ENCODE measurements around the gene ALDH3B1. TPM values are rescaled to one million over a fixed set of nuclear protein-coding genes. Genes with fewer than 3 reads are reported as not detected.

ALDH3B1 gene
- total RNA-seq, 1 experiment from 2014 or later = 28.1 TPM

- ChIA-PET POLR2A (ENCODE audit: unreplicated experiment) (no interaction called here), CTCF (no interaction called here)
- Histone ChIP-seq H3K27me3 (ENCODE audit: low read length) (no peaks in the 10 kb centered on the region), H3K9me3 (ENCODE audit: low read length) (no peaks in the 10 kb centered on the region), H3K36me3 (ENCODE audit: low read depth, low read length) (peaks cover 48% of the 10 kb centered on the region), H3K4me2 (ENCODE audit: low read length) (no peak overlapping the region), H3F3A (ENCODE audit: low read length, unreplicated experiment) (no peaks in the 10 kb centered on the region), H3K4me1 (ENCODE audit: insufficient read depth, low read length) (no peaks in the 10 kb centered on the region), H3K9me2 (replicated peaks; ENCODE audit: low read length) (no peaks in the 10 kb centered on the region), H3K27ac (ENCODE audit: low read length) (no peak overlapping the region), H2AFZ (ENCODE audit: low read length) (no peak overlapping the region), H3K9ac (ENCODE audit: low read length) (no peak overlapping the region), H4K20me1 (ENCODE audit: low read length) (0 out of 2 replicates have a peak, but pooled peaks cover 4% of the 10 kb centered on the region), H3K79me2 (ENCODE audit: low read length) (no peaks in the 10 kb centered on the region), H3K4me3 (ENCODE audit: low read length) (no peak overlapping the region)
- ATAC-seq = no peak
- TF ChIP-seq EZH2 (IDR thresholded peaks at IDR 0.05; ENCODE audit: low read length, unreplicated experiment) (no peak), EZH2phosphoT487 (IDR thresholded peaks at IDR 0.05; ENCODE audit: borderline replicate concordance, low read length) (no peak), CTCF (conservative IDR thresholded peaks at IDR 0.05; ENCODE audit: low read depth, low read length) (no peak)
- BruUV-seq (replicated peaks) = no TSS peak
- DNase-seq = no peak
- intact Hi-C loops (cut with micrococcal nuclease) = no loop called here
Measured at GRCh38 chr11:68071281-68072048, 61.3 kb downstream of the ALDH3B1 start.

DNA sequence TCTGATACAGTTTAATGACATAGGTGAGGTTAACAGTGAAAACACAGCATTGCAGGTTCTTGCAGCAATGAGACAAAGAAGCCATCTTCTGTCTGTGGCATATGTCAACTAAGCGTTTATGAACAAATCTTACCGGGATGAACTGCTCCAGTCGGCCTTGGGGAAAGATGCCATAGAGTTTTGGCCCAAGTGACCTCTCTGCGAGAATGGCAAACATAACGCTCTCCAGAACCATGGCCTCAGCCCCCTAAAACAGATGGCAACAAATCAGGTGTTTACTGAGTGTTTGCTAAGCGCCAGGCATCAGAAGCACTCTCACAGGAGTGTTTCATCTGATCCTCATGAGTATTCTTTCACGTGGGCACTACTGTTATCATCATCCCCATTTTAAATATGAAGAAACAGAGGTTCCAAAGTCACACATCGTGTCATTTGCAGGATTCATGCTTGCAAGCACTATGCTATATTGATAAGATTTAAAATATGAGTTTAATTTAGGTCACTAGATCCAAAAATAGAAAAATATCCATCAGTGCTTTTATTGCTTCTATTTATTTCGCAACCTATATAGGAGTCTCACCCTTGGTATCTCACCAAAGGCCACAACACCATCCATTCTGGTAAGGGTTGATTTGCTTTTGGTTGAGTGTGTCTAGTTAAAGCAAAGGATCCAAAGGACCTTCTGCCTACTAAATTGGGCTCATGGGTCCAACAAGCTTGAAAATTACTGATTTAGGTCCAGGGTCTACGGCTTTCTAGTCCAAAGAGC is 64.6 kb downstream of the ALDH3B1 start:
- ChIA-PET POLR2A (ENCODE audit: unreplicated experiment) (no interaction called here), CTCF (no interaction called here)
- DNase-seq (no peak), ATAC-seq (no peak)
- Histone ChIP-seq H3K27ac (ENCODE audit: low read length) (no peak overlapping the region), H3K9ac (ENCODE audit: low read length) (no peak overlapping the region), H3K9me3 (ENCODE audit: low read length) (no peaks in the 10 kb centered on the region), H3K36me3 (ENCODE audit: low read depth, low read length) (peaks cover 34% of the 10 kb centered on the region), H3K27me3 (ENCODE audit: low read length) (no peaks in the 10 kb centered on the region), H3K9me2 (replicated peaks; ENCODE audit: low read length) (no peaks in the 10 kb centered on the region), H3K79me2 (ENCODE audit: low read length) (no peaks in the 10 kb centered on the region; the same call in 1 of the 2 replicates), H3K4me3 (ENCODE audit: low read length) (no peak overlapping the region), H4K20me1 (ENCODE audit: low read length) (no peaks in the 10 kb centered on the region), H2AFZ (ENCODE audit: low read length) (no peak overlapping the region), H3K4me2 (ENCODE audit: low read length) (no peak overlapping the region), H3F3A (ENCODE audit: low read length, unreplicated experiment) (no peaks in the 10 kb centered on the region), H3K4me1 (ENCODE audit: insufficient read depth, low read length) (no peaks in the 10 kb centered on the region)
- no peak for TF ChIP-seq EZH2 (IDR thresholded peaks at IDR 0.05; ENCODE audit: low read length, unreplicated experiment)
- no peak for TF ChIP-seq EZH2phosphoT487 (IDR thresholded peaks at IDR 0.05; ENCODE audit: borderline replicate concordance, low read length)
- TF ChIP-seq CTCF (conservative IDR thresholded peaks at IDR 0.05; ENCODE audit: low read depth, low read length) = no peak
- intact Hi-C loops (cut with micrococcal nuclease) = loop anchor here (5.0 kb wide), 1 partner anchor 133 kb away; no protein-coding TSS in a partner anchor
- no TSS peak for BruUV-seq (replicated peaks)

Data from PC-3 (cell line).